DMS79 treated with DMSO at 0.1 percent for 48 hours (cell line): ENCODE data around the gene PITPNM2.
A peak's percentile ranks its signal among the peaks of the same experiment; 100 is the strongest.
"Not testable (repeated sequence)": the region's sequence is repeated elsewhere in the genome, so short reads cannot be mapped to it uniquely, and the experiment has no call there.

Experiments used
- DNase-seq: peaks from one replicate; lab custom pipeline; 2025; lab: John Stamatoyannopoulos, UW

The PITPNM2 gene

GRCh38 chr12:123120452-123121166 is 30.3 kb downstream of the PITPNM2 start:
- no peak for DNase-seq

GRCh38 chr12:123119808-123120207 is 31.1 kb downstream of the PITPNM2 start:
- DNase-seq: no peak

- no peak for DNase-seq
Measured at GRCh38 chr12:123118497-123118896, 32.4 kb downstream of the PITPNM2 start.

GRCh38 chr12:123115409-123116121 is 35.3 kb downstream of the PITPNM2 start:
- DNase-seq: no peak

GRCh38 chr12:123114304-123115083 is 36.4 kb downstream of the PITPNM2 start:
- no peak for DNase-seq

- DNase-seq: peak; percentile 91
Measured at GRCh38 chr12:123113026-123113425, 37.9 kb downstream of the PITPNM2 start.

- no peak for DNase-seq
Measured at GRCh38 chr12:123111498-123112165, 39.3 kb downstream of the PITPNM2 start.

GRCh38 chr12:123109319-123109772 is 41.5 kb downstream of the PITPNM2 start:
- DNase-seq: peak; percentile 63

GRCh38 chr12:123108682-123109066 is 42.2 kb downstream of the PITPNM2 start:
- DNase-seq: no peak

GRCh38 chr12:123107926-123108681 is 42.8 kb downstream of the PITPNM2 start:
- DNase-seq: no peak

- DNase-seq: no peak
Measured at GRCh38 chr12:123106640-123107359, 44.1 kb downstream of the PITPNM2 start.

GRCh38 chr12:123105211-123105826 is 45.6 kb downstream of the PITPNM2 start:
- peak; percentile 93 for DNase-seq

GRCh38 chr12:123104809-123105208 is 46.1 kb downstream of the PITPNM2 start:
- peak; percentile 45 for DNase-seq

GRCh38 chr12:123104094-123104493 is 46.8 kb downstream of the PITPNM2 start:
- DNase-seq: not testable (repeated sequence)

GRCh38 chr12:123102781-123103503 is 47.9 kb downstream of the PITPNM2 start:
- no peak for DNase-seq

GRCh38 chr12:123102366-123102765 is 48.5 kb downstream of the PITPNM2 start:
- DNase-seq: no peak

GRCh38 chr12:123101526-123101925 is 49.4 kb downstream of the PITPNM2 start:
- DNase-seq: peak; percentile 28
